GM12801 (cell line): ENCODE results near the gene SH3RF2.

Experiments used
- CTCF ChIP-seq: IDR thresholded peaks from one replicate; pipeline ENCODE4 v1.5.1; 2011; ENCODE audit warnings: control low read depth; ENCODE audit not compliant: insufficient read length; ENCODE audit errors: extremely low read depth

The SH3RF2 gene

GRCh38 chr5:145990170-145990569 is 53.8 kb downstream of the SH3RF2 start:
- no peak for TF ChIP-seq CTCF

GRCh38 chr5:145991044-145991575 is 54.7 kb downstream of the SH3RF2 start:
- no peak for TF ChIP-seq CTCF

GRCh38 chr5:145996135-145996534 is 59.8 kb downstream of the SH3RF2 start:
- no peak for TF ChIP-seq CTCF

- TF ChIP-seq CTCF, result no peak
Observed at GRCh38 chr5:145999208-145999607, 62.8 kb downstream of the SH3RF2 start.

- TF ChIP-seq CTCF, result no peak
Observed at GRCh38 chr5:146000072-146000471, 63.7 kb downstream of the SH3RF2 start.

- TF ChIP-seq CTCF, result no peak
Observed at GRCh38 chr5:146001544-146002190, 65.3 kb downstream of the SH3RF2 start.

GRCh38 chr5:146002491-146002890 is 66.1 kb downstream of the SH3RF2 start:
- no peak for TF ChIP-seq CTCF
